Hematopoietic multipotent progenitor cell treated with erythropoietin and hydrocortisone succinate and interleukin-3 and kit ligand, for 4 days (in vitro differentiated cells): ENCODE data around the gene TSPAN1.

Experiments used
- DNase-seq: peaks from one replicate; pipeline ENCODE4 v3.0.0-alpha.2; 2015

The TSPAN1 gene

GRCh38 chr1:46188295-46189030, 13.6 kb downstream of the TSPAN1 start:
- no peak for DNase-seq

- DNase-seq: no peak
These were observed 15.7 kb downstream of the TSPAN1 start for GRCh38 chr1:46190539-46190938.

GRCh38 chr1:46191033-46191701, 16.3 kb downstream of the TSPAN1 start:
- DNase-seq: no peak

DNA sequence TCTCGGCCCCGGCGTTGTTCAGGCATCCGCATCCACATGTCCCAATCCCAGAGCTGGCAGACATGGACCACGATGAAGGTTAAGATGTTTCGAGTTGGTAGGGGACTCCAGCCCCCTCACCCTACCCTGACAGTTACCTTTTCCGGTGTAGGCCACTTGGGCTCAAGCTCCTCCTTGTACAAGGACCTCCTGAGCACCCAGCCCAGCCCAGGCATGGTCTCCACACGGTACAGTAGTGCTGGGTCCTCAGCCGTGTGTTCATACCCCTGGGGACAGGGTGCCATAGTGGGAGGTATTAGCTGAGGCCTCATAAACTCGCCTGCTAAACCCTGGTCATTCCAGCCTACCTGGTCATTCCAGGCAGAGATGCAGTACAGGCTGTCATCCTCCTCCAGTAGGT, 17.3 kb downstream of the TSPAN1 start:
- no peak for DNase-seq

GRCh38 chr1:46193285-46193684, 18.4 kb downstream of the TSPAN1 start:
- no peak for DNase-seq

- DNase-seq: no peak
These were observed 19.2 kb downstream of the TSPAN1 start for GRCh38 chr1:46193984-46194570.

DNA sequence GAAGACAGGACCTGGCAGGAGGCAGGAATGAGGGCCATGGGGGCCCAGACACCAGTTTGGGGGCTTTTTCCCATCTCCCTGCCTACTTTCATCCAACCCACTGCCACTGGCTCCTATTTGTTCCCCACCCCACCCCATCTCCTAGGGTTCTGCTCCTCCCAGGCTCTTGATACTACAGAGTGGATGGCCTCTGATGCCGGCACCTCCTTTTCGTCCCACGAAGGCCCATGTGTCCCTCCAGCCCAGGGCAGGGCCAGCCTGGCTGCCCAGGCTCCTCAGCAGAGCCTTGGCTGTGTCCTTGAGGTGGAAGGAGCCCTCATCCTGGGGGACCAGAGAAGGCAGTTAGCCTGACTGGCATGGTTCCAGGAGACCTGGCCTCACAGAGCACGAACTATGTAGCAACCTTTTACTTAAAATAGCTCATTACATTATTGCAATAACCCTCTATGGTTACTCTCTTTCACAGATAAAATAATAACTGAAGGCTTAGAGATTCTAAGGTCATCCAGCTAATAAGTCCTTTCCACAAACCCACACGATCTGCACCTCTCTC, 19.8 kb downstream of the TSPAN1 start:
- DNase-seq: no peak

GRCh38 chr1:46196609-46197008, 21.7 kb downstream of the TSPAN1 start:
- no peak for DNase-seq

- no peak for DNase-seq
These were observed 22.7 kb downstream of the TSPAN1 start for GRCh38 chr1:46197560-46197963.

GRCh38 chr1:46197964-46198811, 23.3 kb downstream of the TSPAN1 start, which contains the start of gene POMGNT1:
Gene POMGNT1, minus strand, starts transcription at chr1:46198434. Its CDS starts 613 bp downstream, at chr1:46197821.
- peak; percentile 87 for DNase-seq

DNA sequence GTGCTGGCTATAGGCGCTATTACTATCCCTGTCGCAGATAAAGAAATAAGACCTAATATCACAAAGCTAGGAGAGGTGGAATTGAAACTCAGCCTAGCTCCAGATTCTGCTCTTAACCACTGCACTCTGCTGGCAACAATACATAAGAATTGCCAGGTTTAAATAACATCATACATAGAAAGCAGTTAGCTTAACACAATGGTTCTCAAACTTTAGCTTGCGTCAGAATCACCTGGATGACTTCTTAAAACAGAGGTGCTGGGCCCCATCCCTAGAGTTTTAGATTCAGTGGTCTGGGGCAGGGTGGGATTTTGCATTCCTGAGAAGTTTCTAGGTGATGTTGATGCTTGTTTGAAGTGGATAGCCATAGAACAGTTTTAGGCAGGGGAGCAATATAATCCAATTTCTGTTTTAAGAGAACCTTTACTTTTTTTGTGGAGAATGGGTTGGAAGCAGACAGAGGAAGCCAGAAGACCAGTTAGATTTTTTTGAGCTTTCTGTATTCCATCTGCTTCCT, 24.4 kb downstream of the TSPAN1 start:
- DNase-seq: peak; percentile 17

- DNase-seq: no peak
These were observed 29.0 kb downstream of the TSPAN1 start for GRCh38 chr1:46203738-46204405.

- no peak for DNase-seq
These were observed 29.5 kb downstream of the TSPAN1 start for GRCh38 chr1:46204406-46204742.

- no peak for DNase-seq
These were observed 30.3 kb downstream of the TSPAN1 start for GRCh38 chr1:46205141-46205540.

GRCh38 chr1:46205791-46206190, 30.9 kb downstream of the TSPAN1 start:
- DNase-seq: no peak

- no peak for DNase-seq
These were observed 31.5 kb downstream of the TSPAN1 start for GRCh38 chr1:46206399-46206798.

GRCh38 chr1:46210561-46210960, 35.7 kb downstream of the TSPAN1 start:
- DNase-seq: no peak

GRCh38 chr1:46211051-46211450, 36.2 kb downstream of the TSPAN1 start:
- DNase-seq: no peak

DNA sequence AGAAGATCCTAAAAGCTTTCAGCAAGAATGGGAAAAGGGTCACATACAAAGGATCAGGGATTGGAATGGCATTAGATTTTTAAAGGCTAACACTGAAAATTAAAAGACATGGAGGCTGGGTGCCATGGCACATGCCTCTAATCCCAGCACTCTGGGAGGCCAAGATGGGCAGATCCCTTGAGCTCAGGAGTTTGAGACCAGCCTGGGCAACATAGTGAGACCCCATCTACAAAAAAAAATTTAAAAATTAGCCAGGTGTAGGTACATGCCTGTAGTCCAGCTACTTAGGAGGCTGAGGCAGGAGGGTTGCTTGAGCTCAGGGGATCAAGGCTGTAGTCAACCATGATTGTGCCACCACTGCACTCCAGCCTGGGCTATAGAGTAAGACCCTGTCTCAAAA, 40.6 kb downstream of the TSPAN1 start:
- no peak for DNase-seq

GRCh38 chr1:46218443-46218842, 43.6 kb downstream of the TSPAN1 start:
- no peak for DNase-seq

DNA sequence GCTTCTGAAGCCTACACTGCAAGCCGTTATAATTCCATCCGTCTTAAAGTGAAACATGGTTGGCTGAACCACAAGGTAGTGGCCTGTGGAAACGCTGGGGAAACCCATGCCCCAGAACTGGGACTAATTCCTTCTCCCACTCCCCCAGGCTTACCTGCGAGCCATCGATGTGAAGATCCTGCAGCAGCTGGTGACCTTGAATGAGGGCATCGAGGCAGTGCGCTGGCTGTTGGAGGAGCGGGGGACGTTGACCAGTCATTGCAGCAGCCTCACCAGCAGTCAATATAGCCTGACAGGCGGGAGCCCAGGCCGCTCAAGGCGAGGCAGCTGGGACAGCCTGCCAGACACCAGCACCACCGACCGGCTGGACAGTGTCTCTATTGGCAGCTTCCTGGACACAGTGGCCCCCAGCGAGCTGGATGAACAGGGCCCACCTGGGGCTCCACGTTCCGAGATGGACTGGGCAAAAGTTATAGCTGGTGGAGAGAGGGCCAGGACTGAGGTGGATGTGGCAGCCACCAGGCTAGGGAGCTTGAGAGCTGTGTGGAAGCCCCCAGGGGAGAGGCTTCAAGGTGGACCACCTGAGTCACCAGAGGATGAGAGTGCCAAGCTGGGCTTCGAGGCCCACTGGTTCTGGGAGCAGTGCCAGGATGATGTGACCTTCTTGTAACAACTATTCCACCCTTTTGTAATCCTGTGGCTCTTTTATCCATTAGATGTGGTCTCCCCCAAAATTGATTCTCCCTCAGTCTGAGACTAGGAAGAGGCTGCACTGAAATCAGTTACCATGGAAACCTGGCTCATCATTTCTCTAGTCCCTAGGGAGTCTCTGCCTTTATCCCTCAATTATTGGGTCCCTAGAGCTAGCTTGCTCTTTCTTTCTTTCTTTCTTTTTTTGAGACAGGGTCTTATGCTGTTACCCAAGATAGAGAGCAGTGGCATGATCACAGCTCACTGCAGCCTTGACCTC, 44.9 kb downstream of the TSPAN1 start:
- DNase-seq: no peak
